ENCODE measurements around the gene APBA3. TPM values are rescaled to one million over a fixed set of nuclear protein-coding genes. Genes with fewer than 3 reads are reported as not detected.
"Not testable (repeated sequence)": the region's sequence is repeated elsewhere in the genome, so short reads cannot be mapped to it uniquely, and the experiment has no call there.

The APBA3 gene
- polyA plus RNA-seq, 4 donors, result 12.8 to 25.4 (median 19.9) TPM

GRCh38 chr19:3771906-3772455 is 10.5 kb upstream of the APBA3 start, which contains the start of gene RAX2:
RAX2 (minus strand) TSS chr19:3772228; CDS start chr19:3771742, 486 bp downstream.
- peak in 1 of 4 donors; percentile 19 for DNase-seq (ENCODE audit: low read depth in 4 of 4, low spot score in 2 of 4)

GRCh38 chr19:3771000-3771905 is 9.8 kb upstream of the APBA3 start:
- no peak for DNase-seq (ENCODE audit: low read depth in 4 of 4, low spot score in 2 of 4)

GRCh38 chr19:3770136-3770999 is 8.9 kb upstream of the APBA3 start:
- no peak for DNase-seq (ENCODE audit: low read depth in 4 of 4, low spot score in 2 of 4)

GRCh38 chr19:3769494-3769893 is 8.0 kb upstream of the APBA3 start:
- no peak for DNase-seq (ENCODE audit: low read depth in 4 of 4, low spot score in 2 of 4)

- no peak for DNase-seq (ENCODE audit: low read depth in 4 of 4, low spot score in 2 of 4)
Measured at GRCh38 chr19:3768748-3769099, 7.2 kb upstream of the APBA3 start.

GRCh38 chr19:3768015-3768747 is 6.7 kb upstream of the APBA3 start:
- no peak for DNase-seq (ENCODE audit: low read depth in 4 of 4, low spot score in 2 of 4)

- no peak for DNase-seq (ENCODE audit: low read depth in 4 of 4, low spot score in 2 of 4)
Measured at GRCh38 chr19:3767050-3767449, 5.6 kb upstream of the APBA3 start.

- no peak for DNase-seq (ENCODE audit: low read depth in 4 of 4, low spot score in 2 of 4)
Measured at GRCh38 chr19:3766520-3766919, 5.0 kb upstream of the APBA3 start.

- not testable (repeated sequence) for DNase-seq (ENCODE audit: low read depth in 4 of 4, low spot score in 2 of 4)
Measured at GRCh38 chr19:3765757-3766156, 4.3 kb upstream of the APBA3 start.

- DNase-seq (ENCODE audit: low read depth in 4 of 4, low spot score in 2 of 4), result no peak
Measured at GRCh38 chr19:3765121-3765520, 3.6 kb upstream of the APBA3 start.

GRCh38 chr19:3762501-3763459 is 1.3 kb upstream of the APBA3 start, which contains the start of gene MRPL54:
MRPL54 (plus strand) TSS chr19:3762682; CDS start chr19:3762701, 19 bp downstream.
- peak; percentile 99 to 100 (median 99) for DNase-seq (ENCODE audit: low read depth in 4 of 4, low spot score in 2 of 4)

GRCh38 chr19:3762130-3762473 is 610 bp upstream of the APBA3 start:
- DNase-seq (ENCODE audit: low read depth in 4 of 4, low spot score in 2 of 4), result no peak

- no peak for DNase-seq (ENCODE audit: low read depth in 4 of 4, low spot score in 2 of 4)
Measured at GRCh38 chr19:3760871-3761361, 576 bp downstream of the APBA3 start.

- no peak for DNase-seq (ENCODE audit: low read depth in 4 of 4, low spot score in 2 of 4)
Measured at GRCh38 chr19:3759482-3760254, 1.8 kb downstream of the APBA3 start.

GRCh38 chr19:3758297-3758696 is 3.2 kb downstream of the APBA3 start:
- DNase-seq (ENCODE audit: low read depth in 4 of 4, low spot score in 2 of 4), result not testable (repeated sequence)

GRCh38 chr19:3757705-3758104 is 3.8 kb downstream of the APBA3 start:
- not testable (repeated sequence) for DNase-seq (ENCODE audit: low read depth in 4 of 4, low spot score in 2 of 4)

- DNase-seq (ENCODE audit: low read depth in 4 of 4, low spot score in 2 of 4), result no peak
Measured at GRCh38 chr19:3753631-3754410, 7.7 kb downstream of the APBA3 start.

- no peak for DNase-seq (ENCODE audit: low read depth in 4 of 4, low spot score in 2 of 4)
Measured at GRCh38 chr19:3752492-3752891, 9.0 kb downstream of the APBA3 start.
